Central memory CD8-positive, alpha-beta T cell (primary cell): ENCODE data around the gene CYFIP2.

Experiments used
- ATAC-seq: fragments of 150-1000 bp; cut with Tn5 transposase; replicated peaks from 2 replicates; pipeline ENCODE4 v1.10.0; 2022; ENCODE audit warnings: mild to moderate bottlenecking, moderate FRiP score, moderate number of reproducible peaks; ENCODE audit not compliant: poor library complexity, severe bottlenecking; ENCODE audit errors: extremely low read depth
- DNase-seq, 2 donors: peaks; one replicate each; pipeline ENCODE4 v3.0.0; 2021; ENCODE audit warnings: low spot score in 2 of 2
- H3K27ac Mint-ChIP-seq: one replicate; pipeline ENCODE4 v1.8.0; 2022; ENCODE audit warnings: low read depth, mild to moderate bottlenecking, moderate library complexity, mixed read lengths
- H3K27me3 Mint-ChIP-seq: one replicate; pipeline ENCODE4 v1.8.0; 2022; ENCODE audit warnings: mixed read lengths
- H3K36me3 Mint-ChIP-seq: one replicate; pipeline ENCODE4 v1.8.0; 2022; ENCODE audit warnings: mild to moderate bottlenecking, moderate library complexity, mixed read lengths; ENCODE audit not compliant: insufficient read depth
- H3K4me1 Mint-ChIP-seq: one replicate; pipeline ENCODE4 v1.8.0; 2022; ENCODE audit warnings: mixed read lengths
- H3K4me3 Mint-ChIP-seq: one replicate; pipeline ENCODE4 v1.8.0; 2022; ENCODE audit warnings: mild to moderate bottlenecking, moderate library complexity, mixed read lengths
- H3K9me3 Mint-ChIP-seq: one replicate; pipeline ENCODE4 v1.8.0; 2022; ENCODE audit warnings: mixed read lengths

CYFIP2 gene

GRCh38 chr5:157265714-157266285, at the start of gene CYFIP2:
Gene CYFIP2 (plus strand): TSS chr5:157266123. CDS start chr5:157285362, 19,239 bp downstream.
- Mint-ChIP-seq H3K4me1 (peaks cover 66% of the 10 kb centered on the region), H3K9me3 (no peaks in the 10 kb centered on the region), H3K27ac (peak within 1 kb of the TSS; percentile 91), H3K36me3 (peaks cover 16% of the 10 kb centered on the region), H3K4me3 (peak within 1 kb of the TSS; percentile 94), H3K27me3 (no peaks in the 10 kb centered on the region)
- ATAC-seq: peak; percentile 90
- DNase-seq: peak; percentile 61 to 74

DNA sequence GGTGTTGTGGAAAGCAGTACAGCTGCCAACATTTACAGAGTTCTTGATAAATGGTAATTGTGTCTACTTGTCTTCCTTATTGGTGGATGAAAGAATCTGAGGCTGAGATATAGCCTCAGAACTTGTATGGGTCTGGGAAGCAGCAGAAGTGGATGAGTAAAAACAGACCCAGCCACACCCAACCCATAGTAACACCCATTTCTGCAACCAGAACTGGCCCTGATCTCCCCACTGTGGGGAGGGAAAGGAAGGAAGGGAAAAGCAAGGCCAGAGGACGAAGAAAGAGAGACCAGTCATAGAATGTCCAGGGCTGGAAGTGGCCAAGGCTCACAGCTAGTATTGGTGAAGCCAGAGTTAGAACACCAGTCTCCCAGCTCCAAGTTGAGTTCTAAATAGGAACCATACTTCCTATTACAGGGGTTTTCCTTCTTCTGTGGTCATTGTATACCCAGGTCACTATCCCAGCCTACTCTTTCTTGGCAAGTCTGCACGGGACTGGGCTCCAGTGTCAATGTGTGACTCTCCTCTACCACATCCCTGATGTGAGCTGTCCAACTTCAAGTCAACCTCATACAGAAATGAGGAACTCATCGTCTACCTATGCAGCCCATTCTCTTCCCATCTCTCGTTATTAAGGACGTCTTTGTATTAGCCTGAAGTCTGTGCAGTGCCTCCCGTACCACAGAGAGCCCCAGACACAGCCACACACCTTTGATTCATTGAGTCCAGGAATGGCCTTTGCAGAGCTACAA, 49.4 kb upstream of the CYFIP2 start:
- DNase-seq: no peak
- peaks cover 79% of the 10 kb centered on the region for H3K36me3 Mint-ChIP-seq
- peak overlapping the region; percentile 80 for H3K27ac Mint-ChIP-seq
- no peaks in the 10 kb centered on the region for H3K9me3 Mint-ChIP-seq
- H3K4me3 Mint-ChIP-seq: peak overlapping the region; percentile 55
- no peak for ATAC-seq
- H3K4me1 Mint-ChIP-seq: peaks cover 85% of the 10 kb centered on the region
- H3K27me3 Mint-ChIP-seq: no peaks in the 10 kb centered on the region

- Mint-ChIP-seq H3K4me1 (peaks cover 88% of the 10 kb centered on the region), H3K9me3 (no peaks in the 10 kb centered on the region), H3K27ac (peak overlapping the region; percentile 80), H3K36me3 (peaks cover 77% of the 10 kb centered on the region), H3K27me3 (no peaks in the 10 kb centered on the region), H3K4me3 (peak overlapping the region; percentile 55)
- DNase-seq (no peak), ATAC-seq (no peak)
Measured at GRCh38 chr5:157217289-157218024, 48.5 kb upstream of the CYFIP2 start.

DNA sequence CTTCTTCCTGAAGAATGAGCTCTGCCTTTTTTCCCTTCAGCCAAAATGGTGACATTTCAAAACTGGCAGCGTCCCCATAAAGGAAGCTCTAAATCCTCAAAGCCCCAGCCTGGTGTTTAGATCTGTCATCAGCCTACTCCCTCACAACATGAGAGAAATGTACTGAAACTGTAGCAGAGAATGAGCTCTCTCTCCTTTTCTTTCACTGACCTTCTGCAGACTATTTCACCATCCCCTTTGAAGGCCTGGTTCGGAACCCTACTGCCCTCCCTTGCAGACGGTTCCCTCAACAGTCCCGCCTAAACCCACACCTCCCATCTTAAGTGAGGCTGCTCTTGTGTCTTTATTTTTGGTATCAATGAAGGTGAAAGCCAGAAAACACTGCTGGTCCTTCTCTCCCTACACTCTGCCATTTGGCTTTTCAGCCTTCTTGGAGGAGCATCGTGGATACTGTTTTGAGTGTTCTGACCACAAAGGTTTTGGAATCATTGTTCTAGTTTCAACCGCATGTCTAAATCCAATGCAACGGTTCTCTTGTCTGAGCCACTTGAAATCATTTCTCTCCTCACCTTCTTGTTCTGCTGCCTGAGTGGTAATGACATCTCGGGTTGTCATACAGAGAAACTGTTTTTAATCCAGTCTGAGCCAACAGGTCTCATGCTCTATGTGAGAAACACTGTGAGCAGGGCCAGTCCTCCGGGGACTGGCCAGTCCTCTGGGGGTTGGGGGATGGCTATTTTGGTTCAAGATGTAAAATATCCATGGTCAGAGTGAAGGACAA, 46.2 kb upstream of the CYFIP2 start:
- Mint-ChIP-seq H3K9me3 (no peaks in the 10 kb centered on the region), H3K27me3 (no peaks in the 10 kb centered on the region), H3K27ac (peak overlapping the region; percentile 95), H3K4me3 (peak overlapping the region; percentile 40), H3K4me1 (peaks cover 76% of the 10 kb centered on the region), H3K36me3 (peaks cover 81% of the 10 kb centered on the region)
- DNase-seq (no peak), ATAC-seq (no peak)

DNA sequence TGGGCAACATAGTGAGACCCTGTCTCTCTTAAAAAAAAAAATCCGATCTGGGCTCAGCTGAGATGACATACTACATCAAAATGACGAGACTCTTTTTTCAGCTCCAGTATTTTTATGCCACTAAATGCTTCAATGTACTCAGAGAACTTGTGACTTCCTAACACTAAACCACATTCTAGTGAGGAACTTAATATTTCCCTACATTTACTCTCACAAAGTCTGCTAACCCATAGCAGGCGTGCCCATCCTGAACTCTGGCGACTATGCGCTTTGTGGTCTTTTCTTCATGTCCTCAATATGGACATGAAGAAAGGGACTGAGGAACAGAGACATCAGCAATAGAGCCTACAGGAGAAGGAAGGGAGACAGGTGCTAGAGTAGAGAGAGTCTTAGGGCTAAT, 44.0 kb upstream of the CYFIP2 start:
- Mint-ChIP-seq H3K27ac (peak overlapping the region; percentile 95), H3K4me3 (peak overlapping the region; percentile 60), H3K9me3 (no peaks in the 10 kb centered on the region), H3K4me1 (peaks cover 68% of the 10 kb centered on the region), H3K36me3 (peaks cover 81% of the 10 kb centered on the region), H3K27me3 (no peaks in the 10 kb centered on the region)
- DNase-seq: no peak
- ATAC-seq: peak; percentile 38

DNA sequence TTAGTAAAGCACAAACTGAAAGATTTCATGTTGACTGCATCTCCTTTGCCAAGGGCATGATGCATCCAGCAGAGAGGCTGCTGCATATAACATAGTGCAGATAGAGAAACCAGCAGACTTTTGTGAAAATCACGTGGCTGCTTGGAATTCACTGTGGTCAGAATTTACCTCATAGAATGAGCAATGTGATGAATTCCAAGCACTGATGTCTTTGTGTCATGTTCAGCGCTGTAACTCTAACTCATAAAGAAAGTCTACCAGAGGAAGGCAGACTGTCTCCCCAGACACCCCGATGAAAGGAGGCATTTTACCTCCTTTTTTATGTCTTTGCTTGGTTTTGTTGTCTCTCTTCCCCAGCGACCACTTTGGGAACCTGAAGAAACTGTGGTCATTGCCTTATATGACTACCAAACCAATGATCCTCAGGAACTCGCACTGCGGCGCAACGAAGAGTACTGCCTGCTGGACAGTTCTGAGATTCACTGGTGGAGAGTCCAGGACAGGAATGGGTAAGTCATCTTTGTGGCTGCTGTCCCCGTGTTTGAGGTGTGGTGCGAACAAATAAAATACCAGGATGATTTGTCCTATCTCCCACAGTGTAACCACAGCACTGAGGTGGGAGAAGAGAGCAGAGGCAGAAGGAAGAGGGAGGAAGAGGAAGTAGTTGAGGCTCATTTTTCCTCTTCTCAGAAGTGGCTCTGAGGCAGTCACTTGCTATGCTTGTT, 43.3 kb upstream of the CYFIP2 start:
- H3K9me3 Mint-ChIP-seq: no peaks in the 10 kb centered on the region
- ATAC-seq (peak; percentile 72), DNase-seq (peak in 1 of 2 donors; percentile 40)
- H3K27me3 Mint-ChIP-seq: no peaks in the 10 kb centered on the region
- peak overlapping the region; percentile 95 for H3K27ac Mint-ChIP-seq
- peaks cover 66% of the 10 kb centered on the region for H3K4me1 Mint-ChIP-seq
- H3K4me3 Mint-ChIP-seq: peak overlapping the region; percentile 60
- H3K36me3 Mint-ChIP-seq: peaks cover 81% of the 10 kb centered on the region

GRCh38 chr5:157225469-157226422, 40.2 kb upstream of the CYFIP2 start:
- Mint-ChIP-seq H3K4me1 (peaks cover 43% of the 10 kb centered on the region), H3K36me3 (peaks cover 75% of the 10 kb centered on the region), H3K27me3 (no peaks in the 10 kb centered on the region), H3K27ac (peak overlapping the region; percentile 86), H3K4me3 (peak overlapping the region; percentile 50), H3K9me3 (no peaks in the 10 kb centered on the region)
- no peak for ATAC-seq
- DNase-seq: no peak

DNA sequence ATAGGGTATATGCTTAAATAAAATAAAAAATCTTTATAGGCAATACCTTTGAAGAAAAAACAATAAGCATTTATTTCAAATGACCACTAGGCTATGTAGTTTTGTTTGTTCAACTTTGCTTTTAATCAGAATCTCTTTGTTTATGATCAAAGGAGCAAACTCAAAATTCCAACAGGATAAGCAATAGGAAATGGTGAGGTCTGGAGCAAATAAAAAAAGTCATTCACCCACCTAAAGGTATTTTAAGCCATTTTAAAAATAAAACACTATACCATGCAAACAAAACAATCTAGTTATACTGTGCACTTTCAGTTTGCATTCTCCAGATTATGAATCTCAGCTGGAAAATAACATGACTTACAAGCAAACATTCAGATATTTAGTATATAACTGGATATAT, 35.3 kb upstream of the CYFIP2 start:
- ATAC-seq (no peak), DNase-seq (no peak)
- peaks cover 41% of the 10 kb centered on the region for H3K4me1 Mint-ChIP-seq
- no peak overlapping the region for H3K4me3 Mint-ChIP-seq
- H3K36me3 Mint-ChIP-seq: peaks cover 78% of the 10 kb centered on the region
- H3K27ac Mint-ChIP-seq: no peak overlapping the region
- H3K9me3 Mint-ChIP-seq: no peaks in the 10 kb centered on the region
- no peaks in the 10 kb centered on the region for H3K27me3 Mint-ChIP-seq

DNA sequence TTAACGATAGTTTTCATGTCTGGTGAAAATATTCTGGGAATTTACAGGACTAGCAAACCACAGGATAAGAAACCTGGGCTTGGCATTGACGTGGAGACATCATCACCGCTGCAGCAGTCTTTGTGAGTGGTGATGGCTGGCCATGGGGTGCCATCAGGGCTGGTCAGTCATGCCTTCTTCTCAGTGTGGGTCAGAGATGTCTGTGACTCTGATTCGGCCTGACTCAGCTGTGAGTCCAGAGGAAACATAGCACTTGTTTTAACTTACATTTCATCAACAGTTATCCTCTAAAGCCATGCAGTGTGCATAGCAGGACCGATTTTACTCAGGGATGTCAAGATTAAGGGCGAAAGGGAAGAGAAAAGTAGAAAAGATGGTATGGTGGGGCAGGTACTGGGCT, 33.2 kb upstream of the CYFIP2 start:
- Mint-ChIP-seq H3K27me3 (no peaks in the 10 kb centered on the region), H3K27ac (peak overlapping the region; percentile 54), H3K9me3 (no peaks in the 10 kb centered on the region), H3K36me3 (peaks cover 75% of the 10 kb centered on the region), H3K4me1 (peaks cover 30% of the 10 kb centered on the region), H3K4me3 (peak overlapping the region; percentile 11)
- ATAC-seq (no peak), DNase-seq (no peak)

- Mint-ChIP-seq H3K27ac (peak overlapping the region; percentile 54), H3K27me3 (no peaks in the 10 kb centered on the region), H3K4me3 (no peak overlapping the region), H3K9me3 (no peaks in the 10 kb centered on the region), H3K36me3 (peaks cover 75% of the 10 kb centered on the region), H3K4me1 (peaks cover 30% of the 10 kb centered on the region)
- ATAC-seq: peak; percentile 96
- peak in 1 of 2 donors; percentile 22 for DNase-seq
Measured at GRCh38 chr5:157233515-157233914, 32.4 kb upstream of the CYFIP2 start.

- no peak overlapping the region for H3K27ac Mint-ChIP-seq
Measured at GRCh38 chr5:157236423-157236822, 29.5 kb upstream of the CYFIP2 start.

More at GRCh38 chr5:157236423-157236822, 29.5 kb upstream of the CYFIP2 start:
- ATAC-seq: no peak
- H3K27me3 Mint-ChIP-seq: no peaks in the 10 kb centered on the region
- peaks cover 30% of the 10 kb centered on the region for H3K4me1 Mint-ChIP-seq
- H3K4me3 Mint-ChIP-seq: no peak overlapping the region
- DNase-seq: no peak
- H3K9me3 Mint-ChIP-seq: no peaks in the 10 kb centered on the region
- peaks cover 82% of the 10 kb centered on the region for H3K36me3 Mint-ChIP-seq
